HFFc6 (cell line): ENCODE measurements around the gene ARID5A. TPM values are rescaled to one million over a fixed set of nuclear protein-coding genes. Genes with fewer than 3 reads are reported as not detected.

Experiments used
- DNase-seq: peaks from one replicate; pipeline ENCODE4 v3.0.0-alpha.2; 2018
- H3K27ac Mint-ChIP-seq: 2 replicates; pipeline ENCODE4 v1.8.0; 2020; ENCODE audit warnings: mild to moderate bottlenecking, mixed read lengths
- H3K27me3 Mint-ChIP-seq: 2 replicates; pipeline ENCODE4 v1.8.0; 2021; ENCODE audit warnings: mild to moderate bottlenecking, moderate library complexity, mixed read lengths; ENCODE audit not compliant: insufficient read depth
- H3K36me3 Mint-ChIP-seq: 2 replicates; pipeline ENCODE4 v1.8.0; 2021; ENCODE audit warnings: low read depth, mixed read lengths
- H3K4me1 Mint-ChIP-seq: 2 replicates; pipeline ENCODE4 v1.8.0; 2020; ENCODE audit warnings: low read depth, mixed read lengths
- H3K4me3 Mint-ChIP-seq: 2 replicates; pipeline ENCODE4 v1.8.0; 2020; ENCODE audit warnings: mild to moderate bottlenecking, moderate library complexity, mixed read lengths
- H3K9me3 Mint-ChIP-seq: 2 replicates; pipeline ENCODE4 v1.8.0; 2020; ENCODE audit warnings: mild to moderate bottlenecking, mixed read lengths
- total RNA-seq, 6 experiments: library from RNA; stranded (reverse); fragmentation: NEBNext Ultra II Directional; extraction: Animal tissue kit (Norgen Biotek cat#: 25700); gene quantifications; 2 replicates in 1 of 6; 3 replicates in 5 of 6; pipeline ENCODE4 v1.2.3, GENCODE V29; 2021
- TF ChIP-seq, protein P1 (sequence below): fragments of 200-600 bp; sonication (generic); IDR thresholded peaks from 2 replicates; pipeline ENCODE4 v1.5.0; 2021; ENCODE audit warnings: antibody characterized with exemption, mild to moderate bottlenecking

ARID5A gene
- total RNA-seq, 6 experiments from 2014 or later, result 9.6 to 13.6 (median 10.0) TPM

DNA sequence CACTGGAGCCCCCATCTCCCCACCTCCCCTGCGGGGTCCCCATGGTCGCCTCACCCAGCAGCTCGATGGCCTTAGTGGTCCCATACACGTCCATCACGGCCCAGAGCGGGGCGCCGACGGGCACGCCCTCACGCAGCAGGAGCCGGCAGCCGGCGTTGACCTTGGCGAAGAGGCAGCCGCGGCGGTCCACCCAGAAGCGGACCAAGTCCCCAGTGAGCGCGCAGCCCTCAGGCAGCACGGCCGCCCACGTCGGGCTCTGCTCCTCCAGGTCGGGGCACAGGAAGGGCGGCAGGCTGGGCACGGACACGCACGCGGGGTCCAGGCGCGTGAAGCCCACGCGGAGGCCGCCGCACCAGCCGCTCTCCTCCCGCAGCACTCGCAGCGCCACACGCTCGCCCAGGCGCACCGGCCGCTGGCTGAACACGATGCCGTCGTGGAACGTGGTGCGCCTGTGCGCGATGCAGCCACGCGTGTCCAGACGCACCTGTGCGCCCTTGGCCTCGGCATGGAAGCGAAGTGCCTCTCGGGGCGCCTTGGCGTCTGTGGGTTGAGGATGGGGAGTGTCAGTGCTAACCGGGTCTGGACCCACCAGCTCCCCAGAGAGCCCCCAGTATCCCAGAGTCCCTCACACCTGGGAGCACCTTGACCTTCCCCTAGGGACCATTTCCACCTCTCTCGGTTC lies 36.0 kb upstream of the ARID5A start:
- peaks cover 45% of the 10 kb centered on the region for H3K27me3 Mint-ChIP-seq
- H3K27ac Mint-ChIP-seq, result no peak overlapping the region
- H3K36me3 Mint-ChIP-seq, result no peaks in the 10 kb centered on the region
- H3K4me1 Mint-ChIP-seq, result peaks cover 8% of the 10 kb centered on the region
- peaks cover 6% of the 10 kb centered on the region; the same call in 1 of the 2 replicates for H3K9me3 Mint-ChIP-seq
- no peak for DNase-seq
- no peak overlapping the region for H3K4me3 Mint-ChIP-seq
- TF ChIP-seq, protein P1, sequence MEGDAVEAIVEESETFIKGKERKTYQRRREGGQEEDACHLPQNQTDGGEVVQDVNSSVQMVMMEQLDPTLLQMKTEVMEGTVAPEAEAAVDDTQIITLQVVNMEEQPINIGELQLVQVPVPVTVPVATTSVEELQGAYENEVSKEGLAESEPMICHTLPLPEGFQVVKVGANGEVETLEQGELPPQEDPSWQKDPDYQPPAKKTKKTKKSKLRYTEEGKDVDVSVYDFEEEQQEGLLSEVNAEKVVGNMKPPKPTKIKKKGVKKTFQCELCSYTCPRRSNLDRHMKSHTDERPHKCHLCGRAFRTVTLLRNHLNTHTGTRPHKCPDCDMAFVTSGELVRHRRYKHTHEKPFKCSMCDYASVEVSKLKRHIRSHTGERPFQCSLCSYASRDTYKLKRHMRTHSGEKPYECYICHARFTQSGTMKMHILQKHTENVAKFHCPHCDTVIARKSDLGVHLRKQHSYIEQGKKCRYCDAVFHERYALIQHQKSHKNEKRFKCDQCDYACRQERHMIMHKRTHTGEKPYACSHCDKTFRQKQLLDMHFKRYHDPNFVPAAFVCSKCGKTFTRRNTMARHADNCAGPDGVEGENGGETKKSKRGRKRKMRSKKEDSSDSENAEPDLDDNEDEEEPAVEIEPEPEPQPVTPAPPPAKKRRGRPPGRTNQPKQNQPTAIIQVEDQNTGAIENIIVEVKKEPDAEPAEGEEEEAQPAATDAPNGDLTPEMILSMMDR, result no peak

DNA sequence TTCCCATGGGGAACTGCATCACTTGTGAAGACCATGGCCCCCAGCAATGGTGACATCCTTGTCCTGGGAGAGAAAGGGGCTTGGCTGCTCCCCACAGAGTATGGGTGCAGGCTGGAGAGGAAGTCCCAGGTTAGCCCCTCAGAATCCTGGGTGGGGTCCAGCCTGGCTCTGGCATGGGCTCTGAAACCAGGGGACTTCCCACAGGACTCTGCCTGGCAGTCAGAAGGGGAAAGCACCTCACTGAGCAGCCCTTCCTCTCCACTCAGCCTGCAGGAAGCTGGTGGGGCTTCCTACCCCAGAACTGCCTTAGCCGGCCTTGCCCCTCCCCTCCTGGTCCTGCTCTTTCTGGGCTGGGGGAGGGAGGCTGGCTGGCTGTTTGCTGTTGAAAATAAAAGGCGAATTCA lies 35.1 kb upstream of the ARID5A start:
- Mint-ChIP-seq H3K4me3 (no peak overlapping the region), H3K36me3 (no peaks in the 10 kb centered on the region), H3K4me1 (peaks cover 10% of the 10 kb centered on the region), H3K27me3 (peaks cover 40% of the 10 kb centered on the region), H3K27ac (no peak overlapping the region), H3K9me3 (no peaks in the 10 kb centered on the region)
- TF ChIP-seq, protein P1, result no peak
- DNase-seq, result no peak

DNA sequence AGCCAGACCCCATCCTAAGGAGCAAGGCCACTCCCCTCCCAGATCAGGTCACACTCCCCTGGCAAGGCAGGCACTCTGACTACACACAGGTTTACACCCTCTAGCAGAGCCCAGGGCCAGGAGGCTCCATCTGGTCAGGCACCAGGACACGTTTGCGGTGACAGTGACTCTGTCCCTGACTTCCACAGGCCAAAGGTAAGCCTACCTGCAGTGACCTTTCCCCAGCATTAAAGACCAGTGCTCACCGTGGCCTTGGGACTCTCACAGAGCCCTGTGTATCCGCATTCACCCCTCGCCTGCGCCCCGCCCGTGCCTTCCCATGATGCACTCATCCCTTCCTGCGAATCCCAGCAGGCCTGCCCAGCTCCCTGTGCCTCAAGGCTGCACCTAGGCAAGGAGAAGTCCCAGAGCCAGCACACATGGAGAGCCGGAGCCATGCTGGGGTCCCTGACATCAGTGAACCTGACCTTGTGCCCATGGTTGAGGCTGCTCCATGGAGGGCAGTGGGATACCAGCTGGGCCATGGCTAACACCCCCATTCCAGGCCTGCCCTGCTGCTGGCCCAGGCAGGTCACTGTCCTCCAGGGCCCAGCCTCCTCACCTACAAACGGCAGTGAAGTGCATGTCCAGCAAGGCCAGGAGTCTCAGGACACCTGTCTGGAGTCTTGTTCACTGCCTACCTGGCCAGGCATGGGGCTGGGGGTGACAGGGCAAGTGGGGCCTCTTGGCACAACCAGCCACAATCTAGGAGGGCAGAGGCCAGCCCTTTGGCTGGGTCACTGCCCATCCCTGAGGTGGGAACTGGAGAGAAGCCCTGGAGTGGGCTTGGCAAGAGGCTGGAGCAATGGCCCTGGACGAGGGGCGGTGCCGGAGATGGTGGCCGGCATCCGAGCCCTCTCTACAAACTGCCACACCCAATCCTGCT lies 34.4 kb upstream of the ARID5A start:
- H3K36me3 Mint-ChIP-seq, result no peaks in the 10 kb centered on the region
- H3K9me3 Mint-ChIP-seq, result no peaks in the 10 kb centered on the region
- H3K27ac Mint-ChIP-seq, result no peak overlapping the region
- peaks cover 10% of the 10 kb centered on the region for H3K4me1 Mint-ChIP-seq
- peaks cover 37% of the 10 kb centered on the region for H3K27me3 Mint-ChIP-seq
- TF ChIP-seq, protein P1, result no peak
- H3K4me3 Mint-ChIP-seq, result no peak overlapping the region
- DNase-seq, result no peak

DNA sequence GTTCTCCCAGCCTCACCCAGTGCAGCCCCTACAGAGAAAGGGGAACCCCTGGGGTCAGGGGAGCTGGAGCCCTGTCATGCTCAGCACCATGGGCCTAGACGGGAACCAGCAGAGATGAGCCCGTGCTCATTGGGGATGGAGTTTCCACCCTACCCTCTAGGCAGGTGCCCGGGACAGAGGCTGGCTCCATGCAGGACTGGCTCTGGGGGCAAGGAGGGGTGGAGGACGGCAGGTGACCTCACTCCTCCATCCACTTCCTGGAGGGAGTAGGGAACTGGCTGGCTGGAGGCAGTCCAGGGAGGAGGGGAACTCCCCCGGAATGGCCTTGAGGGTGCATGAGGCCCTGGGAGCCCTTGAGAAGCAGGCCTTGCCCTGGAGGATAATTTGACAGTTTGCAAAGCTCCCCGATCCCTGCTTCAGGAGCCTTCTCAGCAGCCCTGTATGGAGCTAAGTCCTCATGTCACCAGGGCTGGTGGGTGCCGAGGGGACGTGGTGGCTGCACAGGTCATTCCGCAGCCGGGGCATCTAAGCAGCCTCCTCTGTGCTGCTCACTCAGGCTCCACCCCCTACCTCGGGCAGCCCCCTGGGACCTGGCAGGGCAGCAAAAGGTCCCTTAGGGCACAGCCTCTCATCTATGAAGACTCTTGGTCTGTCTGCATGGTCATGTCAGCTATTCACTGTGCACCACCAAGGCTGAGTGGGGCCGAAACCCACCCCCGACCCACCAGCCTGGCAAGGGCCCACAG lies 33.5 kb upstream of the ARID5A start:
- Mint-ChIP-seq H3K36me3 (no peaks in the 10 kb centered on the region), H3K4me1 (peaks cover 10% of the 10 kb centered on the region), H3K27ac (no peak overlapping the region), H3K9me3 (no peaks in the 10 kb centered on the region), H3K4me3 (no peak overlapping the region), H3K27me3 (peaks cover 29% of the 10 kb centered on the region)
- TF ChIP-seq, protein P1, result no peak
- DNase-seq, result no peak

DNA sequence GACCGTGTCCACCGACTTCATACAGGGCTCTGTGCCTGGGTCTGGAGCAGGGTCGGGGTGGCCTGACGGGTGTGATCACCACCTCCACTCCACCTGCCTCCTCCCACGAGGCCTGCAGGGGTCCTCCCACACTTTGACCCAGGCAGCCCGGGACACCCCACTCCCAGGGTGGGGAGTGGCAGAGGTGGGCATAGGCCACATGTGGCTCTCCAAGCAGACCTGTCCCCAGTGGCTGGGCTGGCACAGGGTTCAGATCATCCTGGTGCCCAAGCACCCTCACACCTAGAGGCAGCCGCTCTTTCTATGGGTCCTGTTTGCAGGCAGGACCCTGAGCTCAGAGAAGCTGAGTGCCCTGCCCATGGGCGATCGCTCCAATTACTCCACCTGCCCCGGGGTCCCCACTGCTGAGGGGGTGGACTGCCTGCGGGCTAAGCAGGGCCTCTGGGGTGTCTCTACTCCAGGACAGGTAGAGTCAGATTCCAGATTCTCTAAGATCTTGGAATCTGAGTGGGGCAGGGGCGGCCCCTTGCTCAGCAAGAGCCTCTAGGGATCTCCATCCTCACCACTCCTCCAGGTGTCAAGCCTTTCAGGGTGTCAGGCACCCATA lies 32.8 kb upstream of the ARID5A start:
- peaks cover 10% of the 10 kb centered on the region for H3K4me1 Mint-ChIP-seq
- H3K4me3 Mint-ChIP-seq, result no peak overlapping the region
- H3K9me3 Mint-ChIP-seq, result no peaks in the 10 kb centered on the region
- H3K36me3 Mint-ChIP-seq, result no peaks in the 10 kb centered on the region
- TF ChIP-seq, protein P1, result no peak
- H3K27ac Mint-ChIP-seq, result no peak overlapping the region
- DNase-seq, result no peak
- peaks cover 24% of the 10 kb centered on the region for H3K27me3 Mint-ChIP-seq
